Left ventricle myocardium inferior (tissue), 1 donor: ENCODE data around the gene EFEMP2. TPM values are rescaled to one million over a fixed set of nuclear protein-coding genes. Genes with fewer than 3 reads are reported as not detected.
A peak's percentile ranks its signal among the peaks of the same experiment; 100 is the strongest.

Experiments
- DNase-seq: peaks from one replicate; pipeline ENCODE4 v3.0.0-alpha.2; 2020
- H3K27ac ChIP-seq: fragments of 200-600 bp; replicated peaks from 2 replicates; pipeline ENCODE4 v1.8.0; 2021
- H3K27me3 ChIP-seq: fragments of 200-600 bp; 2 replicates; pipeline ENCODE4 v1.8.0; 2021; ENCODE audit warnings: low read depth
- H3K36me3 ChIP-seq: fragments of 200-600 bp; 2 replicates; pipeline ENCODE4 v1.8.0; 2021
- H3K4me1 ChIP-seq: fragments of 200-600 bp; 2 replicates; pipeline ENCODE4 v1.8.0; 2021
- H3K4me3 ChIP-seq: fragments of 200-600 bp; 2 replicates; pipeline ENCODE4 v1.8.0; 2021; ENCODE audit warnings: mild to moderate bottlenecking, moderate library complexity
- H3K9me3 ChIP-seq: fragments of 200-600 bp; replicated peaks from 2 replicates; pipeline ENCODE4 v1.8.0; 2021
- intact Hi-C: fragments of 100-400 bp; cut with micrococcal nuclease; formaldehyde crosslinking; loops from one replicate; pipeline ENCODE4 v1.11.0; 2022
- total RNA-seq: library from RNA; stranded (reverse); fragmentation: NEBNext Ultra II Directional; extraction: Animal tissue kit (Norgen Biotek cat#: 25700); gene quantifications from one replicate; pipeline ENCODE4 v1.2.1, GENCODE V29; 2021
- TF ChIP-seq, protein P1 (sequence below): fragments of 200-600 bp; IDR thresholded peaks from 2 replicates; pipeline ENCODE4 v1.8.0; 2021; ENCODE audit warnings: antibody characterized with exemption, mild to moderate bottlenecking, borderline replicate concordance
- donor health status: DM: no; HTN: yes; CAD: no; lungs with severe emphysema.

Gene EFEMP2
- total RNA-seq, 1 donor from 2014 or later, result 85.1 TPM

DNA sequence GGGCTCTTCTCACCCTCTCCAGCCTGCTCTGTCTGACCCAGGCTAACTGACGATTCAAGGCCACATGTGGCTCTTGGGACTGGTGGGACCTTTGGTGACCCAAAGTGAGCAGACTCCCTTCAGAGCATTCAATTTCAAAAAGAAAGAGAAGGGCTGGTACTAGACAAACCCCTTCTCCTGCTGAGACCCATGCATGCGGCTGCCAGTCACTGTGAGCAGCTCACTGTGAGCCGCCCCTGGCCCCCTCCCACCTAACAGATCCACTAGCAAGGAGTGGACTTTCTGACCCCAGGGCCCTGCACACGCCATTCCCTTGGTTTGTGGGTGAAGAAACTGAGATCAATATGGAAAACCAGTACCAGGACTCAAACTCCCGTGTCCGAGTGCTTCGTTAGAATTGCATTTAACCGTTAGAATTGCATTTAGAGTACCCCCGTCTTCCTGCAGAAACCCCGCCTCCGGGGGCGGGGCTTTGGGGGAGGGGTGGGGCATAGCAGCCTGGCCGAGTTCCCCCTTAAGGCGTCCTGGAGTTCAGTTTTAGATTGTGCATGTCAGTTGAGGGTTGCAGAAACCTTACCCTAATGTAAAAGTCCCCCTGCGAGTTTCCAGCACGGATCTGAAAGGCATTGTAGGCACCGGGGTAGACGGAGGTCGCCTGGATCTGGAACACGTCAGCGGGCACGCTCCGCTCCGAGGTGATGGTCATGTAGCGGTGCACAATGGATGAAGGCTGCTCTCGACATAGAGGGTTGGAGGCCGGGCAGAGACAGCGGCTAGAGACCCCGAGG lies 5.1 kb downstream of the EFEMP2 start:
- Histone ChIP-seq H3K4me3 (no peak overlapping the region), H3K4me1 (peaks cover 58% of the 10 kb centered on the region), H3K9me3 (no peaks in the 10 kb centered on the region), H3K27me3 (no peaks in the 10 kb centered on the region), H3K36me3 (peaks cover 69% of the 10 kb centered on the region), H3K27ac (no peak overlapping the region)
- DNase-seq, result peak; percentile 23
- TF ChIP-seq, protein P1, sequence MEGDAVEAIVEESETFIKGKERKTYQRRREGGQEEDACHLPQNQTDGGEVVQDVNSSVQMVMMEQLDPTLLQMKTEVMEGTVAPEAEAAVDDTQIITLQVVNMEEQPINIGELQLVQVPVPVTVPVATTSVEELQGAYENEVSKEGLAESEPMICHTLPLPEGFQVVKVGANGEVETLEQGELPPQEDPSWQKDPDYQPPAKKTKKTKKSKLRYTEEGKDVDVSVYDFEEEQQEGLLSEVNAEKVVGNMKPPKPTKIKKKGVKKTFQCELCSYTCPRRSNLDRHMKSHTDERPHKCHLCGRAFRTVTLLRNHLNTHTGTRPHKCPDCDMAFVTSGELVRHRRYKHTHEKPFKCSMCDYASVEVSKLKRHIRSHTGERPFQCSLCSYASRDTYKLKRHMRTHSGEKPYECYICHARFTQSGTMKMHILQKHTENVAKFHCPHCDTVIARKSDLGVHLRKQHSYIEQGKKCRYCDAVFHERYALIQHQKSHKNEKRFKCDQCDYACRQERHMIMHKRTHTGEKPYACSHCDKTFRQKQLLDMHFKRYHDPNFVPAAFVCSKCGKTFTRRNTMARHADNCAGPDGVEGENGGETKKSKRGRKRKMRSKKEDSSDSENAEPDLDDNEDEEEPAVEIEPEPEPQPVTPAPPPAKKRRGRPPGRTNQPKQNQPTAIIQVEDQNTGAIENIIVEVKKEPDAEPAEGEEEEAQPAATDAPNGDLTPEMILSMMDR, result no peak
- intact Hi-C loops, result no loop called here

DNA sequence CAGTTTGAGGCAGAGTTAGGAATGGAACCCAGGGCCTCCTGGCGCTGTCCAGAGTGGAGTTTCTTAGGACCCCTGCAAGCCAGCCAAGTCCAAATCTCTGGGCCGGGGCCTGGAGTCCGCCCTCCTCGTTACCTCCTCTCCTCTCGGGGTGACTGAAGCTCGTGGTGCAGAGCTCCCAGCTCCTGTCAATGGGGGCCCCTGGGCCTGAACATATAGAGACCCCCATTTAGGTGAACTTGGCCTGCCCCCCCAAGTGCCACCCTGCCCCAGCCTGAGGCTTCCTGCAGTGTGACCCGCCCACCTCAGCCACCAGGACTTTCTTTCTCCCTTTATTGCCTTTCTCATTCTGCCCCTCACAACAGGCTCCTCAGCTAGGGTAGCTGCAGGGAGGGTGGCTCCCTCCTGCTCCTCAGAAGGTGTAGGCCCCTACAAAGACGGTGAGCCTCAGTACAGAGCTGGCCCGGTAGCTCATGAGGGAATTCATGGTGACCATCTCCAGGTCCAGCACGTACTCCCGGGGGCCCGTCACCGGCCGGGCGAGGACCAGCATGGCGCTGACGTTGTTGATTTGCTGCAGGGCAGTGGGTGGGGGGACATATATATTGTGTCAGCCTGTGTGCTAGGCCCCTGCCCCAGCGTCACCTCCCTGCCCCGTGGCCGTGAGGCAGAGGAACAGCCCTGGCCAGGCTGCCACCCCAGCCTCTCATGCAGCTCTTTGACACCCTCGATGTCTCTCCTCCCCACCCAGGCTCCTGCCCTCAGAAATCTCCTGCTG lies 5.9 kb downstream of the EFEMP2 start:
- TF ChIP-seq, protein P1, result no peak
- Histone ChIP-seq H3K27ac (no peak overlapping the region), H3K9me3 (no peaks in the 10 kb centered on the region), H3K4me1 (peaks cover 59% of the 10 kb centered on the region), H3K36me3 (peaks cover 77% of the 10 kb centered on the region), H3K27me3 (no peaks in the 10 kb centered on the region), H3K4me3 (no peak overlapping the region)
- DNase-seq, result peak; percentile 9
- intact Hi-C loops, result no loop called here

DNA sequence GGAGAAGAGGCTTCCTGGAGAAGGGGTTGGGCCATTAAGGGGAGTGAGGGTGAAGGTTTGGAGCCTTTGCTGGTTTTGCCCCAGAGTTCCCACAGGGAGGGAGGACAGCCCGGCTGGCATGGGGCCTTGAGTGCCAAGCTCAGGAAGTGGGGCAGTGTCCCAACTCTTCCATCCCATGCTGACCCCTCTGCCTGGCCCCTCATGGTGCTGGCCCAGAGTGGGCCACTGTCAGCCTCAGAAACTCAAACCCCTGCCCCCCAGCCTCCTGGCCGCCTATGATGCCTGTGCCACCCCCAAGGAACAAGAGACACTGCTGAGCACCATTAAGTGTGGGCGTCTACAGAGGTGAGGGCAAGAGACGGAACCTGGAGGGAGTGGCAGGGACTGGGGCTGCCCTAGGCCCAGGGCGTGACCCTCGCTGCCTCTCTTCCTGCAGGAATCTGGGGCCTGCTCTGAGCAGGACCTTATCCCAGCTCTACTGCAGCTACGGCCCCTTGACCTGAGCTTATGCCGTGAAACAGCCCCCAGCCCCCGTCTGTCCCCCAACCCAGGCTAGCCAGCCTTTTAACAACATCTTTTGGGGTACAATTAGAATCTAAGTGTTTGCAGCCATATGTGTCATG lies 6.9 kb downstream of the EFEMP2 start:
- Histone ChIP-seq H3K36me3 (peaks cover 81% of the 10 kb centered on the region), H3K9me3 (no peaks in the 10 kb centered on the region), H3K27me3 (no peaks in the 10 kb centered on the region), H3K4me1 (peaks cover 59% of the 10 kb centered on the region), H3K4me3 (no peak overlapping the region), H3K27ac (no peak overlapping the region)
- peak; percentile 13 for DNase-seq
- TF ChIP-seq, protein P1, result no peak
- intact Hi-C loops, result no loop called here

DNA sequence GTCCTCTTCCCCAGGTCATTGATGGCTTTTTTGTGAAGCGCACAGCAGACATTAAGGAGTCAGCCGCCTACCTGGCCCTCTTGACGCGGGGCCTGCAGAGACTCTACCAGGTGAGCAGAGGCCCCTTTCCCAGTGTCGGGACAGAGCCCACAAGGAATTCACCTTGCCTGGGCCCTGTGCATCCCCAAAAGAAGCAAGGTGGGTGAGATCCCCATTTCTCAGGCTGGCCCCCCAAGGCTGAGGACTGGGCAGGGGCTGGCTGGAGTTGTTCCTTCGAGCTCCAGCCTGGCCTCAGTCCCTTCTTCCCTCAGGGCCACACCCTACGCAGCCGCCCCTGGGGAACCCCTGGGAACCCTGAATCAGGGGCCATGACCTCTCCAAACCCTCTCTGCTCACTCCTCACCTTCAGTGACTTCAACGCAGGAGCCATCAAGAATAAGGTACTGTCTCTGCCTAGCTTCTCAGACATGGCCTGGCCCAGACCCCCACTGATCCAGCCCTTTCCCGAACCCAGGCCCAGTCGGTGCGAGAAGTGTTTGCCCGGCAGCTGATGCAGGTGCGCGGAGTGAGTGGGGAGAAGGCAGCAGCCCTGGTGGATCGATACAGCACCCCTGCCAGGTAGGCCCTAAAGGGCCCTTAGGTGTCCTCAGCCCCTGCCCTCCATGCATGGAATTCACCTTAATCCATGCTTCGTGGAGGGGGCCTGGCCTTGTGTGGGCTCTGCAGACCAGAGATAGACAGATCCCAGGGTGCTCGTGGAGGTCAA lies 7.7 kb downstream of the EFEMP2 start:
- intact Hi-C loops, result no loop called here
- H3K27ac ChIP-seq, result no peak overlapping the region
- H3K4me1 ChIP-seq, result peaks cover 57% of the 10 kb centered on the region
- DNase-seq, result peak; percentile 7
- no peaks in the 10 kb centered on the region for H3K9me3 ChIP-seq
- H3K27me3 ChIP-seq, result no peaks in the 10 kb centered on the region
- H3K36me3 ChIP-seq, result peaks cover 80% of the 10 kb centered on the region
- TF ChIP-seq, protein P1, result no peak
- no peak overlapping the region for H3K4me3 ChIP-seq
